Stimulated activated CD4-positive, alpha-beta T cell treated with anti-CD3 and anti-CD28 coated beads, Interleukin-15, amount 100 ng/mL, for 1 hour (primary cell): ENCODE measurements around the gene SNTA1.
"Not testable (repeated sequence)": the region's sequence is repeated elsewhere in the genome, so short reads cannot be mapped to it uniquely, and the experiment has no call there.

Source experiments
- DNase-seq, 2 donors: peaks; one replicate each; pipeline ENCODE4 v3.0.0-alpha.2; 2020; ENCODE audit warnings: low read depth in 1 of 2, low spot score in 1 of 2

The SNTA1 gene

DNA sequence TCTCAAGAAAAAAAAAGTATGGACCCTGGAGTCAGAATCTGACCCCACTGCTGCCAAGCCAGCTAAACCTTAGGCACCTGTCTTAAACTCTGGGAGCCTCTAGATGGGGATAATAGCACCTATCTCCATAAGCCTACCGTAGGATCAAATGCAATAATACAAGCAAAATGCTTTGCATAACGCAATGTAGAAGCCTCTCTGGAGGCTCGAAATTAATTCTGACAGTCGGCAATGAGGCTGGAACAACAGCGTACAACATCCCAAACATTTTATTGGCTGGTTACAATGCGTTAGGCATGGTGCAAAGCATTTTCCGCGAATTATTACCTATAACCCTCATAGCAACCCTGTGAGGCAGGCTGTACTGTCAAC lies 42.8 kb downstream of the SNTA1 start:
- no peak for DNase-seq

DNA sequence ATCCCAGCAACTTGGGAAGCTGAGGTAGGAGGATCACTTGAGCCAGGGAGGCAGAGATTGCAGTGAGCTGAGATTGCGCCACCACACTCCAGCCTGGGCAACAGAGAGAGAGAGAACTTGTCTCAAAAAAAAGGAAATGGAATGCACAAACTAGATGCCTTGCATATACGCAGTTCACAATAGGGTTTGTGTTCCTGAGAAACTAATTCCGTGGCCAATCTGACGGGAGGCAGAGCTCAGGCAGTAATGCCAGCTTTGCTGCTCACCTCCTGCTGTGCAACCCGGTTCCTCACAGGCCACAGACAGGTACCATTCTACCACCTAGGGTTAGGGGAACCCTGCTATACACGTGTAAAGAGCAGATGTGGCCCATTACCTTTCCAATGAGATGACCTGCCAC lies 43.6 kb downstream of the SNTA1 start:
- no peak for DNase-seq

- DNase-seq: no peak
These were observed 48.8 kb downstream of the SNTA1 start for GRCh38 chr20:33394718-33395117.

GRCh38 chr20:33393609-33394008 lies 50.0 kb downstream of the SNTA1 start:
- DNase-seq: no peak

- no peak for DNase-seq
These were observed 51.7 kb downstream of the SNTA1 start for GRCh38 chr20:33391722-33392415.

DNA sequence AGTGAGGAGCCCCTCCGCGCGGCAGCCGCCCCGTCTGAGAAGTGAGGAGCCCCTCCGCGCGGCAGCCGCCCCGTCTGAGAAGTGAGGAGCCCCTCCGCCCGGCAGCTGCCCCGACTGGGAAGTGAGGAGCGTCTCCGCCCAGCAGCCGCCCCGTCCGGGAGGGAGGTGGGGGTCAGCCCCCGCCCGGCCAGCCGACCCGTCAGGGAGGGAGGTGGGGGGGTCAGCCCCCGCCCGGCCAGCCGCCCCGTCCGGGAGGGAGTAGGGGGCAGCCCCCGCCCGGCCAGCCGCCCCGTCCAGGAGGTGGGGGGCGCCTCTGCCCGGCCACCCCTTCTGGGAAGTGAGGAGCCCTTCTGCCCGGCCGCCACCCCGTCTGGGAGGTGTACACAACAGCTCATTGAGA lies 54.2 kb downstream of the SNTA1 start:
- DNase-seq: not testable (repeated sequence)

- no peak for DNase-seq
These were observed 55.3 kb downstream of the SNTA1 start for GRCh38 chr20:33388268-33388667.

- DNase-seq: no peak
These were observed 56.4 kb downstream of the SNTA1 start for GRCh38 chr20:33387177-33387576.

GRCh38 chr20:33386673-33387072 lies 56.9 kb downstream of the SNTA1 start:
- no peak for DNase-seq

DNA sequence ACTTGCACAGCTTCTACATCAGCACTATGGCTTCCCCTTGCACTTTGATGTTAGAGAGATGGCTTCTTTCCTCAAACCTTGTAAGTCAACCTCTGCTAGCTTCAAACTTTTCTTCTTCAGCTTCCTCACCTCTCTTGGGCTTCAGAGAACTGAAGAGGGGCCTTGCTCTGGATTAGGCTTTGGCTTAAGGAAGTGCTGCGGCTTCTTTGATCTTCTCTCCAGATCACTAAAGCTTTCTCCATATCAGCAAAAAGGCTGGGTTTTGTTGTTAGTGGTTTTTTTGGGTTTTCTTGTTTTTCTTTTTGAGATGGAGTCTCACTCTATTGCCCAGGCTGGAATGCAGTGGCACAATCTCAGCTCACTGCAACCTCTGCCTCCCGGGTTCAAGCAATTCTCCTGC lies 66.2 kb downstream of the SNTA1 start:
- no peak for DNase-seq

GRCh38 chr20:33373735-33374605 lies 69.6 kb downstream of the SNTA1 start:
- no peak for DNase-seq

GRCh38 chr20:33372993-33373441 lies 70.5 kb downstream of the SNTA1 start:
- no peak for DNase-seq

DNA sequence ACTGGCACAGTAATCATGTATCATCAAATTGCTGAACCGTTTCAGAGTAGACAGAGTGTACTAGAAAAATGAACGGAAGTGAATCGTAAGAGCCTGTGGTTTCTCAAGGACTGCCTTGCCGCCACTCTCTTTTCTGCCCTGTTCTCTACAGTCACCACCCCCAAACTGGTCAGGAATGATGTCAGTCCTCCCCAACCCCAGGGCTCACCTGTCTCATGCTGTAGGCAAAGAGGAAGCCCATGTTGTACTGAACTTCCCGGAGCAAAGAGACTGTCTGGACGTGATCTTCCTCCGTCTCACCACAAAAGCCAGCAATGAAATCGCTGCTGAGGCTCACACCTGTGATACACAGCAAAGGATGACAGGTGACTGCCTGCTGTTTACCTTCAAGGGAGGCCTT lies 73.3 kb downstream of the SNTA1 start:
- DNase-seq: peak in 1 of 2 donors; percentile 46

- no peak for DNase-seq
These were observed 80.7 kb downstream of the SNTA1 start for GRCh38 chr20:33362898-33363297.

- DNase-seq: no peak
These were observed 83.9 kb downstream of the SNTA1 start for GRCh38 chr20:33359399-33360261.
